CMK (cell line): Measurements from ENCODE around the gene STARD10.

Experiments
- DNase-seq: peaks from one replicate; pipeline ENCODE4 v3.0.0-alpha.2; 2010; ENCODE audit warnings: low read depth

STARD10 gene

DNA sequence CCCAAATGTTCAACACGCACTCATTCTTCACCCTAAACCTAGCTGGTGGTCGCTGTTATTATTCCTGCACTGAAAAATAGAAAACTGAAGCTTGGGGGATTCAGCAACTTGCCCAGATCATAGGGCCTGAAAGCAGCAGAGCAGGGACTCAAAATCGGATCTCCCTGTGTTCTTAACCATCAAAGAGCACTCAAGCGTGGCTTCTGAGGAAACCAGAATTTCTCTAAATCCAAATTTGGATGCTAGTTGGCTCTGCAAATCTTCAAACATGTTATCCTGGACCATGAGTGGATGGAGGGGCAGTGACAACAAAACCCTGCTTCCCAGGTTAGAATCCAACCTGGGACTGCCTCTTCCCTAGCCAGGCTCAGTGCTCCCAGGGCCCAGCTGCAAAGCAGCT lies 30.0 kb downstream of the STARD10 start:
- DNase-seq, result no peak

DNA sequence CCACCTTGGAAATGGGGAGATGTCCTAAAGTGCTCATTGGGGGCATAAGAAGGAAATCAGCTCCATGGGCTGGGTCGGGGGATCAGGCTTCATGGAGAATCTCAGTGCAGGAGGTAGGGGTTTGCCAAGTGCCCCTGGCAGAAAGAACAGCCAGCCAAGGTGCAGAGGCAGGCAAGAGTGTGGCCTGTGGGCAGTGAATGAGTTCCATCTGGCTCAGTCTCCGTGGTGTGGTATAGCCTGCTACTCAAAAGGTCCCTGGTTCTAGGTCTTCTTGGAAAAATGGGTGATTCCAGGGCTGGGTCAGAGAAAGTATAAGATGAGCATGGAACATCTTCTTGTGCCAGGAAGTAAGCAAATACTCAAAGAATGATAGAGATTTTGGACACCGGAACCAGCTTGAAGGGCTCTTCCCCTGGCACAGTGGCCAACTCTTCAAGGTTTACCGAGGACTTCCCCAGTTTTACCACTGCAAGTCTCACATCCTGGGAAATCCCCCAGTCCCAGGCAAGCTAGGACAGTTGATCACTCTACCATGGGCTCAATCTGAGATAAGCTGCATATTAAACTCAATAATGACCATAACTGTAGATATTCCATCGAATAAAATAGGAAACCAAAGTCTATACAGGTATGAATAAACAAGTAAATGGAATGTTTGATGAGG lies 31.1 kb downstream of the STARD10 start:
- no peak for DNase-seq

DNA sequence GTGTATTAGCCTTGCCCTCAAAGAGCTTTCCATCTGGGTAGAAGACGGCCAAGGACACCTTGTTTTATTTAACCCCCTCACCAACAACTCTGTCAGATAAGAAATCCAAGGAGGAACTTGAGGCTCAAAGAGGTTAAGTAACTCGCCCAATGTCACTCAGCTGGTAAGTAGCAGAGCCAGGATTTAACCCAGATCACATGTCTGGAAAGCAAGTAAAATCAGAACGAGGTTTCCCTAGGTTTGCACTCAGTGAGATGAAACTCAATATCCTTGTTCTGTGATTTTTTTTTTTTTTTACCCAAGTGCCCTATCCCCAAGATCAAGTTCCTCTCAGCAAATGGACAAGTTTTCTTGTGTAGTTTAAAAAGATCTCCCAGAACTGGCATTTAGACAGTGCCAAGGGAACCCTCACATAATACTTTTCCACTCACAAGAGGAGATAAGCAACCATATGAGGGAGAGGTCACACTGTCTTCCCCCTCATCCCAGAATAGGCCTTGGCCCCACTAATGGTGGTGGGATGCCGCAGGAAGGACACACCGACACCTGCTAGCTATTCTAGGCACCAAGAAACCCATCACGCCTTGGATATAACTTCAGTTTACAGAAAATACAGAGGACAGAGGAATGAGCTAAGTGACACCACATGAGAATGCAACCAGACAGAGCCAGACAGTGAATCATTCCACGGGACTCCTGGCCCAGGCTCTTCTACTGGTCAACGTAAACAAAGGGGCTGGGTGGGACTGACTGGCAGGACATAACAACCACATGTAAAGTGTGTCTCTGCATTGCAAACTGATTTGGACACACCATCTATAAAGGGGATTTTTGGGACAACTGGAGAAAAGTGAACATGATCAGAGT lies 33.1 kb downstream of the STARD10 start:
- no peak for DNase-seq

DNA sequence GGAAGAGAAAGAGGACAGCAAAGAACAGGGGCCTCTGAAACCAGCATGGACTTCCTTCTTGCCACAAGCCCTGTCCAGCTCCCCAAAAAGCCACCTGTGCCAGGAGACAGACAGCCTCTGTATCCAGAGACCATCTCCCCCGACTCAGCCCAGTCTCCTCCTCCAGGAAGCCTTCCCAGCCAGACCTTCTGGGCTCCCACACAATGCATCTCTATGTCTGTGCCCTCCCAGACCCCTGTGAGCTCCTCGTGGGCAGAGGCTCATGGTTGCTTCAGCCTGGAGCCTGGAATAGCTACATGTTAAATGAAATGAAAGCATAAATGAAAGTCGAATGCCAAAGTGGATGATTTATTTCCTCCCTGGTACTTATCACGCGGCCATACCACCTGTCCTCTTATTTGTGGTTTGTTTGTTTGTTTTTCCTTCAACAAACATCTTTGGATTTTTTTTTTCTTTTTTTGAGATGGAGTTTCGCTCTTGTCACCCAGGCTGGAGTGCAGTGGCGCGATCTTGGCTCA lies 34.3 kb downstream of the STARD10 start:
- no peak for DNase-seq

DNA sequence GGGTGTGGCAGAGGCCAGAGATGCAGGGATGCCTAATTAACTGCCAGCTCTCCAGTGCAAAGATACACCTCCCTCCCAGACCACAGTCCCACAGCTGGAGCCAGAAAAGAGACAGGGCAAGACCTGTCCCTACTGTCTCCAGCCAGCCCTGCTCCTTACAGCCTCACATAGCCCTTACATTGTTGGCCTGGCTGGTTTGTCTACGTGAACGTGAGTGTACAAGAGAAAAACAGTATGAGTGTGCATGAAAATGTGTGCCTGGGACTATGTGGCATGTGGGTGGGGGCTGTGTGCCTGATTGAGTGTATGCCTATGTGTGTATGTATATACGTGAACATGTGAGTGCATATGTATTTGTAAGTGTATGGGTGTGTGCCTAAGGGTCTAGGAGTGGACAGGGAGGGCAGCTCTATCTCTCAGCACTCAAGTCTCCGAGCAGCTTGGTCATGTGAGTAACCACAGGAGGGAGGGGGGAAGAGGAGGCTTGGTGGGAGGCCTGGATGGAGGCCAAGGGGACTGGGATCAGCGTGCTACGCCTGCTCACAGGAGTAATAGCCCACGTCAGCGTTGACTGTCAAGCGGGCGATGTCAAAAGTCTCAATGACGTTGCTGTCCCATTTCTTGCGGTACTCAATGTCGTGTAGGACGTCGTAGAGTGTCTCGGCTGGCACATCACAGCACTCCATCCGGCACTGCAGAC lies 35.0 kb downstream of the STARD10 start:
- no peak for DNase-seq

DNA sequence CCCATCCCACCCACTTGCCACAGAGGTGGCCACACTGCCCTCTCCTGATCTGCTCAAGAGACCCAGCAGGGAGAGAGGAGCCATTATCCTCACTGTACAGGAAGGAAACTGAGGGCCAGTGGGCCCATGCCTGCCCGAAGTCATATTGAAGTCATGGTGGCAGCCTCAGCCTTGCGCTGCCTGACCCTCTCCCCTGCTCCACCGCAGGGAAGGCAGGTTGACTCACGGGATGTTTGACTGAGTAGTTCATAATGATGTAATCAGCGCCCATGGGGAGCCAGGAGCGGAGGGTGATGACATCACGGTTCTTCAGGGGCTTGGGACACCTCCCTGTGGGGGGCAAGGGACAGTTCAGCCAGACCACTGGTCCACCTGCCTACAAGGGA lies 35.5 kb downstream of the STARD10 start:
- DNase-seq, result no peak

DNA sequence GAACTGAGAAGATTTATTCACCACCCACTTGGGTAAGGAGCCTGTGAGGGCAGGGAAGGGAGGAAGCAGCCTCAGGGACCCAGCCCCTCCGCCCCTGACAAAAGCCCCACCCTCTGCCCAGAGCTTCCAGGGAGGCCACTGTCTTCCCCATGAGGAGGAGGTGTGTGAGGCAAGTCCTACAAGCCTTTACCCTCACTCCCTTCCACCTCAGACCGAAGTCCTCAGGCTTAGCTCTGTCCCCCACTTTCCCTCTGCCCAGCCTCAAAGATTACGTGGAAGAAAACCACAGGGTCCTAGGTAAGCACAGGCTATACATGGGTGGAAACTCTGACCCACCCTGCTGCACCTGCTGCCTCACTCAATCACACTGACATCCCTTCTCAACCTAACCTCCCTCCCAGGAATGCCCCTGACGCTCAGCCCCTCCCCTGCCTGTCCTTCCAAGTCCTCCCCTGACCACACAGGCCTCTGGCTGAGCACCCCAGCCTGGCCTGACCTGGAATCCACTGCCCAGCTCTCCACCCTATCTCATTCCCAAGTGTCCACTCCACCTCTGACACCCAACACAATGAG lies 38.0 kb downstream of the STARD10 start:
- DNase-seq, result no peak

DNA sequence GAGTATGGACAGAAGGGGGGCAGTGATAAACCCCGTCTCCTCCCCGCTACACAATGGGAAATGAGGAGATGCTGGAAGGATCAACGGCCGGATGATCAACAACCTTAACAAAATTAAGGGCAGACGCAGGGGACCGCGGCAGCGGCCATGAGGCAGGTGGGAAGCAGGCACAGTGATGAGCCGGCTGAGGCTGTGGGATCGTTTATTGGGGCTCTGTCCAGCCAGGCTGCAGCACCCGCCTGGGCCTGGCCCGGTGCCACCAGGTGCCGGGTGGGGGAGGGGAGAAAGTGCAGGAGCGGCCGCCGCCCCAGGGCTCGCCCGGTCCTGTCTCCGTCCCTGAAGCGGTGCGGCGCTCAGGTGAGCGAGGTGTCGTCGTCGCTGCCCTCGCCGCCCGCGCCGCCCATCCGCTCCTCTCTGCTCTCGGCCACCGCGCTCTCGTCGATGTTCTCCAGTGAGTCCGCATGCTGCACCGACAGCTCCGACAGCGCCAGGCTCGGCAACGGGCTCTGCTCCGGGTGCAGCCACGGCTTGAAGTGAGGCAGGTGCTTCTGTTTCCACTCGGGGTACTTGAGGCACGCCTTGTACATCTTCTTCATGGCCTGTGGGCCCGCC lies 39.2 kb downstream of the STARD10 start:
- DNase-seq, result no peak

DNA sequence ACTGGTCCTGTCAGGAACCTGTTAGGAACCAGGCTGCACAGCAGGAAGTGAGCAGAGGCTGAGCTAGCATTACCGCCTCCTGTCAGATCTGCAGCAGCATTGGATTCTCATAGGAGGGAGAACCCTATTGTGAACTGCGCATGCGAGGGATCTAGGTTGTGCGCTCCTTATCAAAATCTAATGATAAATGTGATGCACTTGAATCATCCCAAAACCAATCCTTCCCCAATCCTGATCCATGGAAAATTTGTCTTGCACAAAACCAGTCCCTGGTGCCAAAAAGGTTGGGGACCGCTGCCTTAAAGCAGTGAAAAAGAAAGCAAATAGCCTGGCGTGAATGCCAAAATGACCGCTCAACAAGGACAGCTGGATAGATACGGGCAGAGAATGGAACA lies 39.7 kb downstream of the STARD10 start:
- no peak for DNase-seq

DNA sequence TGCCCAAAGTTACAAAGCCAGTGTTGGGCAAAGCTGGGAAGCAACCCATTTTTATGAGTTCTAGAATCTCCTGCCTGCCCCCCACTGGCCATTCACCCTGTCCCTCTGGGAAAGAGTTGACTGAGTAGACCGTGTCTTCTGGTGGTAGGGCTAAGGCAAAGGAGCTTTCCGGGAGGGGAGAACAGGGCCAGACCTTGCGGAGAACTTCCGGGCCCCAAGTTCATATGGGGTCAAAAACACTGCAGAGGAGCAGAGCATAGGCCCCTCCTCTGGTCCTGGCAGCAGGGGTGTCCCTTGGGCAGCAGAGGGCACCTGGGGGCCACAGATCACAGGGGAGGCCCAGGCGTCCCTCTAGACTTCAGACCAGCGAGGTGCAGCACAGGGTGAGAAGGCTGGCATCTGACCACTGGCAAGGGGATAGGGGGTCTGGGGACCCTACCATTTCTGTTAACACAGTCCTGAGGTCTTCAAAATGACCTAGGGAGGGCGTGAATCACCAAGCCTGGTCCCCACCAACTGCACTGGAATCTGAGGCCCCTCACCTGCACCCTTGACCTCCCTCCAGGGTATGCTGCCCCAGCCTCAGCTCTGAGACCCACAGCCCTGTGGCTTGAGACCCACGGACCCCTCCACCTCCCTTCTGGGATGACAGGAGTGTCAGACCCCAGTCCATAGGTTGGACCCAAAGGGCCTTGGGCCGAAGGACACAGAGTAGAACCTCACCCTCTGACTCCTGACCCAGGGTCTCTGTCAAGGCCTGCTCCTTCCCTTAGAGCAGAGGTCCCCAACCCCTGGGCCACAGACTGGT lies 40.3 kb downstream of the STARD10 start:
- no peak for DNase-seq

DNA sequence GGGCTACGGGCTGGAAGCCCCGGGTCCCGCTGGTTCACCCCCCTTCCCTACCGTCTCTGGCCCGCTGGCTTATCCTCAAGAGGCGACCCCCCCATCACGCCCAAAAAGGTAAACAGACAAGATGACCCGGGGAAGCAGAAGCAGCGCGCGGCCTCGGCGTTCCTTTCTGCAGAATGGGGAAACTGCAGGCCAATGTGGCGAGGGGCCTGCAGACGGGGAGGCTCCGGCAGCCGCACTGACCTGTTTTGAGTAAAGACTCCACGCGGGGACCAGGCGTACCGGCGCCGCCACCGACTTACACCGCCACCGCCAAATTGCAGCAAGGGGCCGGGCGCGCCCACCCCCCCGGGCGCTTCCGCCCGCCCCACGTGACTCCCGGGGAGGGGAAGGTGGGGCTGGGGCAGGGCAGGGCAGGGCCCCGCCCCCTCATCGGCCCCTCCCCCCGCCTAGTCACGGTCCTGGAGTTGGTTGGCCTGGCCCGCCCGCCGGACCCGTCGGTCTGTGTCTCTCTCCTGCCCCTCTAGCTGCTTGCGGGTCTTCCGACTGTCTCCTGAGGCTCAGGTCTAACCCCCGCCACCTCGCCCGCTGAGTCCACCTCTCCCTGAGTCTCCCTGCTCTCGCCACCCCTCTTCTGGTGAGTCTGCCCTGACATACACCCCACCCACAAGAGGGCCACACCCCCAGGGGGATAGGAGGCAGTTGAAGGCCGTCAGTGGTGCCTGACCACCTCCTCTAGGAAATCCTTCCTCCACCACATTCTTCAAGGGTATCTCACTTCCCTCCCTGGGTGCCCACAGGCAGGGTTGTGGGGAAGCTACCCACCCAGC lies 41.5 kb downstream of the STARD10 start, which contains the start of gene ARAP1:
ARAP1 (minus strand) TSS at position 321 of the 827 bp plus-strand sequence. CDS start 25,280 bp downstream, outside the sequence.
- DNase-seq, result peak; percentile 74

DNA sequence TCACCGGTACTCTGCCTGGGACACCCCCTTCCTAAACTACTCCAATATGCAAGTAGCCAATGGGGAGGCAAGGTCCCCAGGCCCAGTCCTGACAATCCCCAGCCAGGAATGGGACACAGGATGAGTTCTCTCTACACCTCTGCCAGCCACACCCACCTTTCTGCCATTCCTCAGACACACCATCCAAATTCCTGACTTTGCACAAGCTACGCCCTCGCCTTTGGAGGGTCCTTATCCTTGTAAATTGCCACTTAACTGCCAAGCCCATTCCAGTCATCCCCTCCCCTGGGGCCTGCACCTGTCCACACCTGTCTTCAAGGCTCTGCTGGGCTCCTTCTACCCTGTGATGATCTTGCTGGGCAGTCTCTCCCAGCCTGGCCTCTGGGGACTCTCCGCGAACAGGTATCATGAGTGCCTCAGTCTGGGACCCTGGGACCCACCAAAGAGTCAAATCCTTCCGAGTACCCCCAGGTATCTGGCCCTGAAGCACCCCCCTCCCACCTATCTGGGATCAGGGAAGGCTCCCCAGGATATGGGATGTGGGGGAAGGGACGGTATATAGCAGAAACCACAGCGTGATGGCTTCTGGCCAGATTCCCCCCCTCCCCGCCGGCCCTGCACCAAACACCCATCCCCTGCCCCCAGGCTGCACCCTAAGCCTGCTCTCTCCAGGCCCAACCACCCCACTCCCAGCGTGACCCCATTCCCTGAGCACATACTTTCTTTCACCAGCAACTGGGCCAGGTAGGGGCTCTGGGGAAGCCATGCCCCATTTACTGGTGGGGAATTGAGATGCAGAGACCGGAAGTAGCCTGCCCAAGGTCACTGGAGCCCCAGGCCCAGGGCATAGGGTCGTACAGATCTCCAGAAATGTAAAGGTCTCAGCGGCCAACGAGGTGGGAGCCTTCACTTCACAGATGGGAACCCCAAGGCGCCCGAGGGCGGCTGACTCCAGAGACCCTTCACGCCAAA lies 42.4 kb downstream of the STARD10 start:
- no peak for DNase-seq

DNA sequence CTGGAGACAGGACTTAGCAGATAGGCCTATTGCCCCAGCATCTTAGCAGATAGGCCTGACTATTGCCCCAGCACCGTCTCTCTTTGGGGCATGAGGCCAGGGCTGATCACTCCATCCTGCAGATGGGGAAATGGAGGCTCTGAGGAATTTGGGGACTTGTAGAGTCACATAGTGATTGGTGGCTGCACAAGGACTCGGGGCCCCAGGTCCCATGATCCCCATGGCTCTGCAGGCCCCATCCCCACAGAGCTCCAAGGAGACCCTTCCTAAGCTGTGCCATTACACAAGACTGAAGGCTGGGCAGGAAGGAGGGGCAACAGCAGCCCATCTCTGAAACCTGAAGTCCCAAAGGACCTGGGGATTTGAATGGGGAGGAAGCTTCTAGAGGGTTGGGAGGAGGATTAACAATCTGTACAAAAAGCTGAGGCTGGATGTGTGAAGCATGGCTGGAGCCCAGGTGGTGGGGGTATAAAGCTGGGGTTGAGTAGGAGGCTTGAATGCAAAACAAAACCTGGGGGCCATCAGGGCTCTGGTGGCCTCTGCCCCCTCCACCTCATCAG lies 43.2 kb downstream of the STARD10 start:
- DNase-seq, result no peak

DNA sequence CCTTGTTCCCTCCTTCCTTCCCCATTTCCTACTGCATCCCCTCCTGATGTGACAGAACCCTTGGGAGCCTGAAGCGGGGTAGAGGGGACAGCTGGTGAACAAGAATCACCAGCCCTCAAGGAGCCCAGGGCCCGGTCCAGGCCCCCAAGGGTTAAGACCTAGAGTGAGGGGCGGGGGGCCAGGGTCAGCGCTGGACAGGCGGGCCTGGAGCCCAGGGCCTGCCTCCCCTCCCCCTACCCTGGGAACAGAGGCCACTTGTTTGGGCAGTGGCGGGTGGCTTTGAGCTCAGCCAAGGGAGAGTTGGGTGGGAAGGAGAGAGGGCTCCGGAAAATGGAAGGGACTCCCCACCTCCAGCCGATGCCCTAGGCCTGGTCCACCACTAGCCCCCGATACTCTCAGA lies 43.8 kb downstream of the STARD10 start:
- DNase-seq, result no peak

DNA sequence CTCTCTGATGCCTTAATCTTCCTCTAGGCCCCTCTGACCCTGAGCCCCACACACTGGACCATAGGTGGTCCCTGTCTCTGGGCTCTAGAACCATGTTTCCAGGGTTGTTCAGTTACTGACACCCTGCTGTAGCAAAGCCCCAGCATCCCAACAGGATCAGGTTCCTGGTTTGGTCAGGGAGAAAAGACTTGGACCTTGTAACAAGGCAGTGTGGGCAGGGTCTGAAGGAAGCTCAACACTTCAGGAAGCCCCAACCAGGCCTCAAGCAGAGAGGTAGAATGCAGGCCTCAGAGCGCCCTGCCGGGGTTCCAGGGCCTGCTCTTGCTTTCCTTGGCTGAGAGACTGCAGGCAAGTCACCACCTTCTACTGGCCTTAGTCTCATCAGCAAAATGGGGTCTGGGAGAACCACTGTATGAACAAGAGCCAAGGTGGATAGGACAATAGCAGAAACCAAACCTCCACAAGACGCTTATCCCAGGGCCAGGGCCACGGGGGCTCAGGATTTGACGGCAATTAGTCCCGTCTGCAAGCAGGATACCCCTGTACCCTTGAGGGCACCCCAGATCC lies 46.5 kb downstream of the STARD10 start:
- DNase-seq, result no peak

DNA sequence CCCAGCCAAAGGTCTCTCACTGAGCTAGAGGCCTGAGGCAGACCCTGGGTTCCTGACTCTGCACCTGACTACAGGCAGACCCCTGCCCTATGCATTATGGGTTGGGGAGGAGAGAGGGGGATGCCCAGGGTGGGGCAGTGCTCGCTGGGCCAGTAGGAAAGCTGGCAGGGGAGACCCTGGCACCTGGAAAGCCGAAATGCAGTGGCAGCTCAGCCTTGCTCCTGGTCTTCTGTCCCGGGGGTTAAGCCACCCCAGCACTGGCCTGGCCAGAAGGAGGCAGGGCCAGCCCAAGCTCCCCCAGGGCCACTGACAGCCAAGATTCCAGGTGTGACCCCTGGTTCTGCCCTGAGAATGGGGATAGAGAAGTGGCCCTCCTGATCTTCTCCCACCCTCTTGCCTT lies 47.0 kb downstream of the STARD10 start:
- no peak for DNase-seq

DNA sequence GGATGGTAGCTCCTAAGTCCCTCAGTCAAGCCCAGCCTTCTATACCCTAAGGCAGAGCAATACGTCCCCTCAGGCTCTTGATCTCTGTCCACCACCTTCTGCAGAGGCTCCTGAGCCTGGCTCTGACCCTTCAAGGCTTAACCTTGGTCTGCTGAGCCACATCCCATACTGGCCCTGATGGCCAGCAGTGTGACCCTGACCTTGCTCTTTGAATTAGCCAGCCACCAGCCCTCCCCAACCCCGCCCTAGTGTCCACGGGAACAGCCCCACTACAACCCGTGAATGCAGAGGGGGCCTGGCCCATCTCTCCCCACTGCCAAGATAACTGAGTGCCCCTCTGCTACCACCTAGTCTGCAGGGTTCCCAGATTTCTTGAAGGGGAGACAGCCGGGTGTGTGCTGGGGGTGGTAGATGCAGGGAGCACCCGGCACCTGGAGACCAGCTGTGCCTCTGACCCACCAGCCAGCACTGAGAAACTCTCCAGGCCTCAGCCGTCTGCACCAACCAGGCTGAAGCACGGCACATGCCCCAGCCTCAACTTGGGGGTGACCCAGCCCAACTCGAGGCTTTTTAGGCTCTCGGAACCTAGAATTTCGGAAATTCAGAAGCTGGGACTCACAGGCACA lies 47.8 kb downstream of the STARD10 start:
- no peak for DNase-seq

DNA sequence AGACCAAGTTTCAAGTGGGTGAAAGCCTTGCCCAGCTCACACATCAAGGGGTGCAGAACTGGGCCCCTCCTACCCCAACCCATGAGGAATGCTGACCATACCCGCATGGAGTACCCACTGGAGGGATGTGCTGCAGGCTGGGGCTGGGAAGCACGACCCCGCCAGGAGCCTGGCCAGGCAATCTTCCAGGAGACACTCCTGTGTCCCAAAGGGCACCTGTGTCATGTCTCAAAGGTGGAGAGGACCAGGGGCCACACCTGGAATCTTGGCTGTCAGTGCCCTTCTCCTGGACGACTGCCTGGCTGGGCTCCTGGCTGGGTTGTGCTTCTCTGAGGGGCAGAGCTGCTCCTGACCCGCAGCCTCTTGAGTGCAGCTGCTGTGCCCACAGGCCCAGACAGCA lies 48.3 kb downstream of the STARD10 start:
- no peak for DNase-seq
